ENCODE results near the gene TSGA10IP.

TSGA10IP gene

DNA sequence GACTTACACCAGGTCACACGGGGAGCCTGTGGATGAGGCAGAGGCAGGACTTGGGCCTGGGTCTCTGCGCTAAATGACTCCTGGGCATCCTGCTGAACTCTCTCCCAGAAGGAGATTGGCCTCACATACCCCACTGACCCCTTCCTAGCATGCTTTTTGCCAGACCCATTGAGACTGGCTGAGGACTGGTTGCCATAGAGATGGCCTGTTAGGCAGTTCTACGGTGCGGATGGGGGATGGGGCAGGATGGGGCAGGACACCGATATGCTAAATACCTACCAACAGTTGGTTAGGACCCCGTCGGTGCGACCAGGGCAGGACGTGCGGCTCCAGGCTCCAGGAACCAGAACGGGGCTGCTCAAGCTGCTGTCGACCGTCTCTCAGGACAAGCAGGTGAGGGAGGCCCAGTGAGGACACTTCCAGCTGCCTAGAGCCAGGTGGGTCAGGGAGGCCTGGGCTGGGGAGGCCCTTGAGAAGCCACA is at the start of gene TSGA10IP:
Gene TSGA10IP, plus strand, starts transcription at position 51 of the 482 bp plus-strand sequence. Its CDS starts 196 bp downstream, at position 247.
- DNase-seq: no peak

DNA sequence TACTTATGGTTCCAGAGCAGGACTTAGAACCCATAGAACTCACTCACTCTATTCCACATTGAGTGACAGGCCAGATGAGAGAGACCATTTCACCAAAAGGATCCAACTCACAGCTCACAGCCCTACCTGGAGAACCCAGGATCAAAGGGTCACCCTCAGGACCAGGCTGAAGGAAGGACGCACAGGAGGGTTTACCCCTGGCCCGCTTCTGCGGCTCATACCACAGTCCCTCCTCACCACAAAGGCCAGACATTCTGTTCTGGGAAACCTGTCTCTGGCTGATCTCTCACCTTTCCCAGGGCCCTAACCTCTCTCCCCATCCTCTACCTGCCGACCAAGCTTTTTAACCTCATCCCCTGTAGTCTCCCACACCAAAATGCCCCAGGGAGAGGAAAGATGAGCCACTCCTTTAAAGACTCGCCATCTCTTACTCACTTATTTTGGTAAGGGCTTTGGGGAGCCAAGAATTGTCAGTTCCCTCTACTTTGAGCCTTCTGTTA is 49.7 kb upstream of the TSGA10IP start:
- no peak for DNase-seq

DNA sequence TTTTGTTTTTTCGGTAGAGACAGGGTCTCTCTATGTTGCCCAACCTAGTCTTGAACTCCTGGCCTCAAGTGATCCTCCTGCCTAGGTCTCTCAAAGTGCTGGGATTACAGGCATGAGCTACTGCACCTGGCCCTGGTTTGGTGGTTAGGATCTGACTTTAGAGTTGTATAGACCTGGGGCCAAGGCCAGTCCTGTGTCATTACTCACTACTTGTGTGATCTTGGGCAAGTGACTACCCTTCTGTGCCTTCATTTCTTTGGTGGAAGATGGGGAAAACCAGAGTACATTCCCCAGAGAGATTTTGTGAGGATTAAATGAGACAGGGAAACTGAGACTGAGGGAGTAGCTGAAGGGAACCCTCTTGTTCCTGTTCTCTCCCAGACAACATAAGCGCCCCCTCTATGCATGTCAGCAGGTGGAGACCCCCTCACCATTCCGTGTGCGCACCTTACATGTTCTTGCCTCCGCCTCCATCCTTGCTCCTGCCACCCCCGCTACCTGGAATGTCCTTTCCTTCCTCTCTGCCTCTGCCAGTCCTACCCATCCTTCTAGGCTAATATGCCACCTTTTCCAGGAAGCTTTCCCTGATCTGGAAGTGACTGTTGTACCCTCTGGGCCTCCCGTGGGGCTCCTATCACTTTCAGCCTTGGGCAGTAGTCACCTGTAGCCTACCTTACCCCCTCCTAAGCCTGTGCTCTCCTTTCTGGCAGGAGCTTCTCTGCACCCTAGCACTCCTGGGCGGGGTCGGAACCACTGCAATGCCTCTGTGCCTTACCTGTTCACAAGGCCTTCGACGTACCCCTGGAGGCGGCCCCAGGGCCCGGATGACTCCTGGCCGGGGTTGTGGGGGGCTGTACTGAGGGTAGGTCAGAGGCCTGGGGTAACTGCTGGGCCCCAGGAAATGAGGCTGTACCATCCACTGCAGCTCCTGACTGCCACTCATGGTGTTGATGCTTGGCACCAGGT is 49.0 kb upstream of the TSGA10IP start:
- DNase-seq: no peak

DNA sequence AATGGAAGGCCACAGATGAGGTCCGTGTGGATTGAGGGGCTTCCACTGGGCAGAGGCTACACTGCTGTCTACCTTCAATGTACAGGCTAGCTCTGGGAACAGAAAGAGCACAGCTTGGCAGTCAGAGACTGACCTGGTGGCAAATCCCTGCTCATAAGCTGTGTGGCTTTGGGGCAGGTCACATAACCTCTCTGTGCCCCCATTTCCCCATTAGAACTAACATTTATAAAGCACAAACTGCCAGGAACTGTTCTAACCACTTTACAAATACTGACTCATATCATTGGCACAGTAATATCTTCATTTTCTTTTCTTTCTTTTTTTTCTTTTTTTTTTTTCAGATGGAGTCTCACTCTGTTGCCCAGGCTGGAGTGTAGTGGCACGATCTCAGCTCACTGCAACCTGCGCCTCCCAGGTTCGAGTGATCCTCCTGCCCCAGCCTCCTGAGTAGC is 48.2 kb upstream of the TSGA10IP start:
- DNase-seq: no peak

DNA sequence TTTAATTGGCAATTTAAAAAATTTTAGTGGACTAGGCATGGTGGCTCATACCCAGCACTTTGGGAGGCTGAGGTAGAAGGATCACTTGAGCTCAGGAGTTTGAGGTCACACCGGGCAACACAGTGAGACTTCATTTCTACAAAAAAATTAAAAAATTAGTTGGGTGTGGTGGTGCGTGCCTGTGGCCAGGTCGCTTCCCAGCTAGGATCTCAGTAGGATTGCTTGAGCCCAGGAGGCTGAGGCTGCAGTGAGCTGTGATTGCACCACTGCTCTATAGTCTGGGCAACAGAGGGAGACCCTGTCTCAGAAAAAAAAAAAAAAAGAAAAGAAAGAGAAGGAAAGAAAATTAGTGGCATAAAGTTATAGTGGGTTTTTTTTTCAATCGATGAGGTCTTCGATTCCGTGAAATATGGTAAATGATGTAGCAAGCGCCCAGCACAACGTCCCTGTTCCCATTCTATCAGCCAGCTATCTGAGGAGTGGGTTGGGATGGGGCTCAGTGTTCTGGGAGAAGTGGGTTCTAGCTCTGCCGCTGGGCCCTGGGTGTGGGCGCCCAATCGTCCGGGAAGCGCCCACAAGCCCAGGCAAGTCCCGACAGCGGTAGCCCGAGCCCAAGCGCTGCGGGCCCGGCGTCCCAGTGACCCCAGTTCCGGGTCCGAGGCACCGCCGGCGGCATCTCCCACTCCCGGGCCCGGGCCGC is 46.5 kb upstream of the TSGA10IP start:
- DNase-seq: no peak

DNA sequence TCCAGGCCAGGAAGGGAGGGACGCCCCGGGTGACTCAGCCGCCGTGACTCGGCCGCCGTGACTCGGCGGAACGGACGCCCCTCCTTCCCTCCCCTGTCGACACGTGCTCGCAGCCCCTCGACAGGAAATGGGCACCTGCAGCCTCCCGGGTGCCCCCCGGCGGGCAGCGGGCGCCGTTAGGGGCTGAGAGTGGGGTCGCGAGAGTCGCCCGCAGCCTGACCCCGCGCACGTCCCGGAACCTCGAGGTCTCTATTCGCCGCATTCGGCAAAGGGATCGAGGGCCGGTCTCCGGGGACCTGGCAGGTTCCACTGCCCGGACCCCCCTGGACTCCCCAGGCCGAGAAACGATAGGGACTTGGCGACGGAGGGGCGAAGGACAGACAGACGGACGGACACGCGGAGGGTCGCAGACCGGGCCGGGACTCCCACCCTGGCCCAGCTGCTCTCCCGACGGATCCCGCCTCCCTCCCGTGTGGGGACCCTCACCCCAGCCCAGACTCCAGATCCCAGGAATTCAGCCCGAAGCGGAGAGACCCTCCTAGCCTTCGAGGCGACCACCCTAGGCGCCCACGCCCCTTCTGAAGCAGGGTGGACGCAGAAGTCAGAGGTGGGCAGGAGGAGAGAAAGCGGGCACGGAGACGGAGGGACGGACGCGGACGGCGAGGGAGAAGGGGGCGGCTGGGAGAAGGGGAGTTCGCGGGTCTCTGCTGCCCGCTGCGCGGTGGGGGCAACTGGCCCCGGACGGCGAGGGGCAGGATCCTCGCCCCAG is 45.7 kb upstream of the TSGA10IP start:
- peak; percentile 69 for DNase-seq

DNA sequence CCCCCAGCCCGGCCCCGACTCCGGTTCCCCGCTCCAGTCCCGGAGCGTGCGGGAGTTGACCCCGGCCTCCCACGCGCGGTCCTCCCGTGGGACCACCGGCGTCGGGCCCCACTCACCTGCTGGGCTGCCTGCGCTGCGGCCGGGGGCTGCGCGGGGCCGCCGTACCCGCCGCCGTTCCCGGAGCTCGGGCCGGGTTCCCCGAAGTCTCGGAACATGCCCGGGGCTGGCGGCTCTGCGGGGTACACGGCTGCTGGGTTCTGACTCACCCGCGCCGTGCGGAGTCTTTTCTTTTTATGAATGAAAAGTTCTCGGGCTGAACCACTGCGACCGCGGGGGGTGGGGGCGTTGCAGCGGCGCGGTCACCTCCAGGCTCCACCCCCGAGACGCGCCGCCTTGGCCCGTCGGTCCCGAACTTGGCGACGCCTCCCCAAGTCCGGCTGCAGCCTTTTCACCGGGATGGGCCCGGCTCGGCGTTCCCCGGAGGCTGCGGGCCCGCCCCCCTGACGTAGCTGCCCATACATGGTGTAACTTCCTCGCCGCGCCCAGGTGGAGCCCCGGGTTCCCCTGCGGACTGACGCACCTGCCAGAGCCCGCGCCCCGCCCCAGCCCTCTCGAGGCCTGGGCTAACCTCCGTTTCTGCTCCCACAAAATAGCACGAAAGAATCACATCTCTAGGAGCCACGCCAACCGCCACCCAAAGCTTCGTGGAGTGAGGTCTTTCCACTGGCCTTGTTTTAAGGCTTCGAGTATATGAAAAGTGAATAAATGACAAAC is 45.0 kb upstream of the TSGA10IP start, which contains the start of gene FOSL1:
Gene FOSL1, minus strand, starts transcription at position 264 of the 774 bp plus-strand sequence. Its CDS starts 49 bp downstream, at position 215.
- peak; percentile 93 for DNase-seq

DNA sequence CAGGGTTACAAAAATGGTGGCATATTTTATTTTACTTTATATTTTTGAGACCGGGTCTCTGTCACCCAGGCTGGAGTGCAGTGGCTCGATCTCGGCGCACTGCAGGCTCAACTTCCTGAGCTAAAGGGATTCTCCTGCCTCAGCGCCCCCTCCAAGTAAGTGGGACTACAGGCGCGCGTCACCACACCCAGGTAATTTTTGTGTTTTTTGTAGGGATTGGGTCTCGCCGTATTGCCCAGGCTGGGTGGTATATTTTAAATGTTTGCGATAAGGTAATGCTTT is 44.4 kb upstream of the TSGA10IP start:
- DNase-seq: no peak

DNA sequence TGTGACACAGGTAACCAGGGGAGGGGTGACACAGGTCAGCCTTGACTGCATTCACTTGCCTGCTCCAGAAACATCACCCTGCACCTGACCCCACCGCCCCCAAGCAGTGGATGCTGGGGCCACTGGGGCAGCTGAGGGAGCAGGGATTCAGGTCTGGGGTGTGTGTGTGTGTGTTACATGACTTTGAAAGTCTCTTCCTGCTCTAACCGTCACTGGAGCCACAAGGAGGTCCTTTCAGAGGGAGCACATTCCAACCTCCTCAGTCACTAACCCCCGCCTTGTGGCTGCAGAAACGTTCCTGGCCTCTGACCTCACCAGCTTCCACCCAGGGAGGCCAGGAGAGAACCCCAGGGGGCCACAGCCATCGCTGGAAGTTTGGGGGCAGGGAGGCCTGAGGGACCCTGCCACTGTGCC is 42.2 kb upstream of the TSGA10IP start:
- no peak for DNase-seq

DNA sequence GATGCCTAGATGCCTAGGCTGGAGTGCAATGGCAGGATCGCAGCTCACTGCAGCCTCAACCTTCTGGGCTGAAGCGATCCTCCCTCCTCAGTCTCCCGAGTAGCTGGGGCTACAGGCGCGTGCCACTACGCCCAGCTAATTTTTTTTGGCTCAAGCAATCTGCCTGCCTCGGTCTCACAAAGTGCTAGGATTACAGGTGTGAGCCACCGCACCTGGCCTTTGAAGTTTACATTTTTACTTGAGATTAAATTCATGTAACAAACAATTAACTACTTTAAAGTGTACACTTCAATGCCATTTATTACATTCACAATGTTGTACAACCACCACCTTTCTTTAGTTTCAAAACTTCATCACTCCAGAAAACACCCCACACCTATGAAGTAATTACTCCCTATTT is 41.6 kb upstream of the TSGA10IP start:
- no peak for DNase-seq

DNA sequence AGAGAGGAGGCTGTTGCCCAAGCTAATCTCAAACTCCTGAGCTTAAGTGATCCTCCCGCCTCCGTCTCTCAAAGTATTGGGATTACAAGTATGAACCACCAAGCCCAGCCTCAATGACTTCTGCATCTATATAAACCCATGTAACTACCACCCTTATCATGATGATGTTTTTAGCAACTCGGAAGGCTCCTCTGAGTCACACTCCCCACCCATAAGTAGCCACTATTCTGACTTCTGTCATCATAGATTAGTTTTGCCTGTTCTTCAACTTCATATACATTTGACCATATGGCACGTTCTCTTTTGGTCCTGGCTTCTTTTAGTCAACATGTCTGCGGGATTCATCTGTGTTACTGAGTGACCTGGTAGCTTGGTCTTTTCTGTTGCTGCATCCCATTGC is 38.7 kb upstream of the TSGA10IP start:
- no peak for DNase-seq

DNA sequence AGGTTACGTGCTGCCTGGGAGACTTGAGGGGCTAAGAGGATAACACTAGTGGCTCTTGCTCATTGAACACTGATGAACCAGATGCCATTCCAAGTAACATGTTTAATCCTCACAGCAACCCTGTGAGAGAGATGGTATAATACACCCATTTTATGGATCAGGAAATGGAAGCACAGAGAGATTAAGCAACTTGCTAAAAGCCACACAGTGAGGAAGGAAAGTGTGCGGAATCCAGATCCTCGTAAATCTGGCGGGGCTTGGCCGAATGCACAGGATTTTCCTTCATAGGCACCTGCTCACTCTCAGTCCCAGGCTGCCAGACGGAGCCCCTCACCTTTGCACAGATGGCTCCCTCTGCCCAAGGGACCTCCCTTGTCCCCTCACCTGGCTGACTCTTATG is 37.4 kb upstream of the TSGA10IP start:
- no peak for DNase-seq

DNA sequence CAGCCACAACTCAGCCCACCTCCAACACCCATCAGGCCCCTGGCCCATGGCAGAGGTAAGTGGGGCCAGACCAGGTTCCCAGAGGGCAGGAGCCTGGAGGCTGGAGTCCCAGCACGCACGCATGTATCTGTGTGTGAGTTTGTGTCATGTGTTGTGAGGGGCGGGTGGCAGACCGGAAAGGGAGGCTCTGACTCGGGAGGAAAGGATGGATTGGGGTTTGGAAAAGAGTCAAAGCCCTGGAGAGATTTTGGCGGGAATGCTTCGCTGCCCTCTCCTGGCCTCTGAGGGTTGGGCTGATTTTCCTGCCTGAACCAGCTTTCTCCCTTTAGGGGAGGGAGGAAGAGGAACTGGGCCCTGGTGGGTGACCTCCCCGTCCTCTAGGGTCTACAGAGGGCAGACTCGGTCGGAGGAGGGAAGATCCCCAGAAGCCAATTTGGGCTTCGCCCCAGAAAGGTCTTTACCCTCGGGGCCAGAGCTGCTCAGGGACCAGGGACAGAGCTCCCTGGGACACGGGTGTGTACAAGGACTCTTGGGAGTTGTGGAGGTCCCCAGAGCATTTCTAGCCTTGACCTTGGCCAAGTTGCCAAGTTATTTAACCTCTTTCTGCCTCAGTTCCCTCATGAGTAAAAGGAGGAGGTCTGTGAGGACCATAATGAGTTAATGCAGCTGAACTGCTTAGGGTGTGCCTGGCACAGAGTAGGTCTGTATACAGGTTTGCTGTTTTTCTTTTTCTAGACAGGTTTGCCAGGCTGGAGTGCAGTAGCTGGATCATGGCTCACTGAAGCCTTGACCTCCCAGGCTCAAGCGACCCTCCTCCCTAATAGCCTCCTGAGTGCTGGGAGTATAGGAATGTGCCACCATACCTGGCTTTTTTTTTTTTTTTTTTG is 33.4 kb upstream of the TSGA10IP start:
- no peak for DNase-seq

DNA sequence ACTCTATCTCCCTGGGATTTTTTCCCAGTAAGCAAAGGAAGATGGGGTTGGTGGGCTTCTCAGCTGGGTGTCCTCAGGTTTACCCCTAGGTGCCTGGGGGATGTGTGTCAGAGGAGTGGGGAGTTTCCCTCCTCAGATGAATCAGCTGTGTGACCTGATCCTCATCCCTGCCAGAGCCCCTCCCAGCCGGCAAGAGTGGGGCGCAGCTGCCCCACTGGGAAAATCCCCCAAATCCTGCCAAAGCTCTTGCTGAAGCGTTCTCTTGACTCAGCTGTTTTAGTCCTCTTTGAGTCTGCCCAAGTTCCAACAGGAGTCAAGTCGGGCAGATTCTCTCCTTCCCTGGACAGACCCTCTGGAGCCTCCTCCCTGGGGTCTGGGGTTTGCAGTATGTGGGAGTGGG is 32.4 kb upstream of the TSGA10IP start:
- no peak for DNase-seq

DNA sequence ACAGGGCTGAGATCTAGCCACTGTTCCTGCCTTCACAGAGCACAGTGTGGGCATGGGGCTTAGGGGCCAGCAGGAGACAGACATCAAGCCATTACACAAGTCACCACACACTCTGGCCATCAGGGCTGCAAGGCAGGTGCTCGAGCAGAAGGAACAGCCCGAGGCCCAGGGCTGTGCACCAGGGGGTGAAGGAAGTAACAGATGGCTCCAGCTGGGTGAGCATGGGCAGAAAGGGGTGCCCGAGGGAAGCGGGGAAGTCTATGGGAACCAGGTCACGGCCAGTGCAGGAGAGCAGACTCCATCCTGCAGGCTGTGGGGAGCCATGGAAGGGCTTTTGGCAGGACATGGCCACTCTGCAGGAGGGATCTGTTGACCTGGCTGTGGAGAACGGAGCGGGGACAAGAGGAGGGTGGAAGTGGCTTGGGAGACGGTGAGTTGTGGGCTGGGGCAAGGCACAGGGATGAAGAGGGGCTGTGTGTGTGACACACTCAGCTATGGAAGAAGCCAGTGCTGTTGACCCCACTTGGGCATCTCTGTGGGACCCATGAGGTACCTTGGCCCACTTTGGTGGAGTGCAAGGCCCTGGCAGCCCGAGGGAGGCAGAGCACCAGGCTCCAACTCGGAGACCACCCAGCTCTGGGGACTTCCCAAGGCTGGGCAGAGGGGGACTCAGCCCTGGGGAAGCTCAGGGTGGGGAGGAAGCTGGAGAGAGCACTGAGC is 30.0 kb upstream of the TSGA10IP start:
- no peak for DNase-seq

DNA sequence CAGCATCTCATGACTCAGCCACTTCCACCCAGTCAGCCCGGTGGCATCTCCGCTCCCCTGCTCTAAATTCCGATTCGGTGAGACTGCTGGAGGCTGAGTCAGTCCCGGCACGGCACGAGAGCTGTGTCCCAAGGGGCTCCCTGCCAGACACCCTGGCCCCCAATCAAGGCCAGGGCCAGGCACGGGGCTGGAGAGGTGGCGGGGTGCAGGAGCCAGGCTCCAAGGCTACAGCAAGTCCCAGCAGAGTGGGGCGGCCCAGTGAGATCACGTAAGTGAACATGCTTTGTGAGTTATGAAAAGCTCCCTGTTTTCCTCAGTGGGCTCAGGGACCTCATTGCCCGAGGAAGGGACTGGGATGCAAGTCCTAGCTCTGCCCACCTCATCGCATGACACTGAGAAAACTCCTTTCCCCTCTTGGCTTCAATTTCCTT is 29.4 kb upstream of the TSGA10IP start:
- DNase-seq: no peak

DNA sequence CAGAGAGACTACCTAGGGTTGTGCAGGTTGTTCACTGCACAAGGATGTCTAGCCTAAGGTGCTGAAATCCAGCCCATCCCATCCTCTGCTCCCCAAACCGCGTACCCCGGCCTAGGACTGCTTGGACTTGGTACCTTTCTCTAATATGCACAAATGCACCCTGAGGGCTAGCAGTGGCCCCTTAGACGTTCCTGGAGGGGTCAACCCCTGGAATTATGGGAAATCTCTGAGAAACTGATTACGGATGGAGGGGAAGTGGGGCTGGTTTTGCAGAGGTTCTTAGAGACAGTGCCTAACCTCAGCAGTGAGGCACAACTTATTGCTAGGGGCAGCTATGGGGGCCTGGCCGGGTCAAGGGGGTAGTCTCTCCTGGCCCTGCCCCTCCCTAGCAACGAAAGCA is 28.9 kb upstream of the TSGA10IP start:
- DNase-seq: no peak

DNA sequence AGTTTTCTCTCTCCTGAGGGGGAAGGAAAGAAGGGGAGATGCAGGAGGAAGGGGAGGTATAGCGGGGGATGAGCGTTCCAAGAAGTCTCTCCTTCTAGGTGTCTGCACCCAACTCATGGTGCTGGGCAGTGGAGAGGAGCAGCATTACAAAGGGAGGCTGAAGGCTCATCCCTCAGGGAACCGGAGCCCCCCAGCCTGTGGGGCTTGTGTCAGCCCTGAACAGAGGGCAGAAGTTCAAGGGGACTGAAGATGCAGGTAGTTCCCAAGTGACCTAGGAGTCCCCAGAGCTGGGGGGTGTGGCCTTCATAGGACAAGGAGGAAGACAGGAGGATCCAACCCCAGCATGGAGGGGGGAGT is 28.2 kb upstream of the TSGA10IP start:
- no peak for DNase-seq

DNA sequence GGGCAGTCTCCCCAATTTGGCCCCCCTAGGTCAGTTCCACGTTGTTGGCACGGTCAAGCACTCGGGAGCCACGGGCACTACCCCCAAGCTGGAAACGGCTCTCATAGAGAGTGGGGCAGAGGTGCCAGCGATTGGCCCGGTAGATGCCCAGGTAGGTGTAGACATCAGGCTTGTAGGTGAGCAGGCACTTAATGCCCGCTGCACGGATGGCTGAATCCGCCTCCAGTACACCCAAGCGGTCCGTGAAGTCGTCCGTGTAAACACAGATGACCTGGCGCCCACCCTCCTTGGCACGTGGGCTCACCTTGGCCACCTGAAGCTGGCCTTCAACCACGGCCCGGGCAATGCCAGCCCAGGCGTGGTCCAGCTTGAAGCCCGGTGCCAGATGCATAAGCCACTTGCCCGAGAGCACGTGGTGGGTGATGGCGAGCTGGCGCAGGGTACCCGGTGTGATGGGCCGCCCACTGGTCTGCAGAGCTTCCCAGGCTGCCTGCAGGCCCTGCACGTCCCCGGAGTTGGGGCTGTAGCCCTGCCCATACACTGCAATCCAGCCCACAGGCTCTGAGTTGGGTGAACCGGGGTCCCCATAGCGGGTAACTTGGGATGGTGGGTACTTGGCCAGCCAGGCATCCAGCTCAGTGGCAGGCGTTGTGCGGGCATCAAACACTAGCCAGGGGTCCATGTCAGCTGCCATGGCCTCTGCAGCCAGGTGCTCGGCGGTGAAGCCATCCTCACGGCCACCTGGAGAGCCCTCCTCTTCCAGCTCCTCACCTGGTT is 27.7 kb upstream of the TSGA10IP start:
- no peak for DNase-seq
